ENCODE data around the gene ST6GALNAC5. TPM values are rescaled to one million over a fixed set of nuclear protein-coding genes. Genes with fewer than 3 reads are reported as not detected.

The ST6GALNAC5 gene
- total RNA-seq, 1 experiment from 2014 or later, result 0.24 TPM

- no peaks in the 10 kb centered on the region for H3K27me3 ChIP-seq (ENCODE audit: insufficient read depth, low read depth)
- H4K20me1 ChIP-seq (ENCODE audit: insufficient read depth), result no peaks in the 10 kb centered on the region
- H3K79me2 ChIP-seq (ENCODE audit: low read depth), result no peaks in the 10 kb centered on the region
- no peaks in the 10 kb centered on the region for H3K36me3 ChIP-seq (ENCODE audit: low read depth)
- no peaks in the 10 kb centered on the region for H3K9me2 ChIP-seq (ENCODE audit: insufficient read depth)
- intact Hi-C loops (cut with micrococcal nuclease; ENCODE audit: unreplicated experiment), result no loop called here
- H3F3A ChIP-seq (ENCODE audit: insufficient read depth, low read depth), result no peaks in the 10 kb centered on the region
- no peak overlapping the region for H3K4me3 ChIP-seq
- CTCF ChIA-PET, result no interaction called here
- no TSS peak for BruUV-seq (replicated peaks)
- H3K4me1 ChIP-seq (replicated peaks; ENCODE audit: insufficient read depth), result peaks cover 4% of the 10 kb centered on the region; the same call in 1 of the 2 replicates
- no peak for DNase-seq
- no peak for TF ChIP-seq EZH2 (IDR thresholded peaks at IDR 0.05; ENCODE audit: low read depth)
- TF ChIP-seq CTCF (conservative IDR thresholded peaks at IDR 0.05), result no peak
- no peak overlapping the region for H3K4me2 ChIP-seq
- no peak overlapping the region for H2AFZ ChIP-seq
- no peaks in the 10 kb centered on the region for H3K9me3 ChIP-seq (ENCODE audit: insufficient read depth, low read depth)
- POLR2A ChIA-PET (ENCODE audit: unreplicated experiment), result no interaction called here
- no peak overlapping the region for H3K27ac ChIP-seq
Observed at GRCh38 chr1:76949503-76949902, 82.2 kb downstream of the ST6GALNAC5 start.

DNA sequence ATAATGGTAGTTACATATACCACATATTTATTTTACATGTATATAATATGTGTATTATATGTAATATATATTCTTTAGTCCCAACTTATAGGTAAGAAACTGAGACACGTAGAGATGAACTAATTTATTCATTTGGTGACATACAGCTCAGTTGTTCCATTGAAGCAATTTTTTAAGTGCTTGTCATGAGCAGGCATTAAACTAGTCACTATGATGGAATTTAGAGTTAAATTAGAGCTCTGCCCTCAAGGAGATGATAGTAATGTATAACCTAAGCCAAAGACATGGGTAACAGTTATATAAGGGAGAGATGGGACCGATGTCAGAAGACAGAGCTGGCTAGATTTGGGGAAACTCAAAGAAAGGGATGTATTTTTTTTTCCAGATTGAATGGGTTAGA, 83.0 kb downstream of the ST6GALNAC5 start:
- no peak for TF ChIP-seq CTCF (conservative IDR thresholded peaks at IDR 0.05)
- no peak for TF ChIP-seq EZH2 (IDR thresholded peaks at IDR 0.05; ENCODE audit: low read depth)
- Histone ChIP-seq H3K27ac (no peak overlapping the region), H3K27me3 (ENCODE audit: insufficient read depth, low read depth) (no peaks in the 10 kb centered on the region), H4K20me1 (ENCODE audit: insufficient read depth) (no peaks in the 10 kb centered on the region), H3K36me3 (ENCODE audit: low read depth) (no peaks in the 10 kb centered on the region), H3K9me3 (ENCODE audit: insufficient read depth, low read depth) (no peaks in the 10 kb centered on the region), H3K79me2 (ENCODE audit: low read depth) (no peaks in the 10 kb centered on the region), H3K4me1 (replicated peaks; ENCODE audit: insufficient read depth) (peaks cover 4% of the 10 kb centered on the region; the same call in 1 of the 2 replicates), H3K4me3 (no peak overlapping the region), H3K4me2 (no peak overlapping the region), H2AFZ (no peak overlapping the region), H3F3A (ENCODE audit: insufficient read depth, low read depth) (no peaks in the 10 kb centered on the region), H3K9me2 (ENCODE audit: insufficient read depth) (no peaks in the 10 kb centered on the region)
- POLR2A ChIA-PET (ENCODE audit: unreplicated experiment), result no interaction called here
- intact Hi-C loops (cut with micrococcal nuclease; ENCODE audit: unreplicated experiment), result no loop called here
- no TSS peak for BruUV-seq (replicated peaks)
- CTCF ChIA-PET, result interaction anchor here (0.5 kb wide), 1 partner anchor 589 kb away, joined by 6 read pairs; no protein-coding TSS in a partner anchor
- DNase-seq, result no peak

DNA sequence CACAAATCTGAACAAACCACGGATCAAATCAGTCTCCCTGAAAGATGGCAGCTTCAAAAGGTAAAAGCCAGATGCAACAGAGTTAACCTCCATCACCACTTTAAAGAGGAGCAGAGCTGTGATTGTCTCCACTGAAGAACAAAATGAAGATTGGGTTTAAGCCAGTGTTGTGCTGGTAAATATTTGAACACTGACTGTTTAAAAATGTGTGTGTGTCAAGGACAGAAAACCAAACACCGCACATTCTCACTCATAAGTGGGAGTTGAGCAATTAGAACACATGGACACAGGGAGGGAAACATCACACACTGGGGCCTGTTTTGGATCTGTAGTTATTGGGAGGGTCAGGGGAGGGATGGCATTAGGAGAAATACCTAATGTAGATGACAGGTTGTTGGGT, 83.9 kb downstream of the ST6GALNAC5 start:
- Histone ChIP-seq H3K27ac (no peak overlapping the region), H3K4me3 (no peak overlapping the region), H2AFZ (no peak overlapping the region), H4K20me1 (ENCODE audit: insufficient read depth) (no peaks in the 10 kb centered on the region), H3F3A (ENCODE audit: insufficient read depth, low read depth) (no peaks in the 10 kb centered on the region), H3K36me3 (ENCODE audit: low read depth) (no peaks in the 10 kb centered on the region), H3K79me2 (ENCODE audit: low read depth) (no peaks in the 10 kb centered on the region), H3K9me2 (ENCODE audit: insufficient read depth) (no peaks in the 10 kb centered on the region), H3K4me2 (no peak overlapping the region), H3K9me3 (ENCODE audit: insufficient read depth, low read depth) (no peaks in the 10 kb centered on the region), H3K27me3 (ENCODE audit: insufficient read depth, low read depth) (no peaks in the 10 kb centered on the region), H3K4me1 (replicated peaks; ENCODE audit: insufficient read depth) (peaks cover 4% of the 10 kb centered on the region; the same call in 1 of the 2 replicates)
- DNase-seq, result no peak
- BruUV-seq (replicated peaks), result no TSS peak
- ChIA-PET CTCF (no interaction called here), POLR2A (ENCODE audit: unreplicated experiment) (no interaction called here)
- intact Hi-C loops (cut with micrococcal nuclease; ENCODE audit: unreplicated experiment), result no loop called here
- TF ChIP-seq EZH2 (IDR thresholded peaks at IDR 0.05; ENCODE audit: low read depth), result no peak
- TF ChIP-seq CTCF (conservative IDR thresholded peaks at IDR 0.05), result no peak
